Peyer's patch (tissue), 4 donors: ENCODE results near the gene ENHO.

Source experiments
- CTCF ChIP-seq, 6 experiments: fragments of 450-650 bp in 4 of 6; fragments of 200-600 bp in 2 of 6; sonication (generic) in 1 of 6; IDR thresholded peaks; one replicate each; pipeline ENCODE4 v1.5.1; 2017 to 2019; ENCODE audit warnings: antibody characterized with exemption in 6 of 6, mild to moderate bottlenecking in 3 of 6, moderate library complexity in 1 of 6
- POLR2A ChIP-seq, 2 donors: fragments of 450-650 bp; IDR thresholded peaks; one replicate each; pipeline ENCODE4 v1.5.1; 2017; ENCODE audit warnings: antibody characterized with exemption in 2 of 2, mild to moderate bottlenecking in 2 of 2, moderate library complexity in 2 of 2

GRCh38 chr9:34556949-34557348, 34.2 kb upstream of the ENHO start:
- TF ChIP-seq CTCF (IDR thresholded peaks at IDR 0.05) (no peak), POLR2A (IDR thresholded peaks at IDR 0.05) (no peak)
